HG02938 (cell line): ENCODE data around the gene ZDHHC20.
A peak's percentile ranks its signal among the peaks of the same experiment; 100 is the strongest.
"Not testable (repeated sequence)": the region's sequence is repeated elsewhere in the genome, so short reads cannot be mapped to it uniquely, and the experiment has no call there.

Experiments used
- ATAC-seq: cut with Tn5 transposase; IDR thresholded peaks from one replicate; pipeline ENCODE4 v1.9.1; 2021; ENCODE audit warnings: mild to moderate bottlenecking, moderate library complexity; ENCODE audit not compliant: unreplicated experiment

The ZDHHC20 gene

DNA sequence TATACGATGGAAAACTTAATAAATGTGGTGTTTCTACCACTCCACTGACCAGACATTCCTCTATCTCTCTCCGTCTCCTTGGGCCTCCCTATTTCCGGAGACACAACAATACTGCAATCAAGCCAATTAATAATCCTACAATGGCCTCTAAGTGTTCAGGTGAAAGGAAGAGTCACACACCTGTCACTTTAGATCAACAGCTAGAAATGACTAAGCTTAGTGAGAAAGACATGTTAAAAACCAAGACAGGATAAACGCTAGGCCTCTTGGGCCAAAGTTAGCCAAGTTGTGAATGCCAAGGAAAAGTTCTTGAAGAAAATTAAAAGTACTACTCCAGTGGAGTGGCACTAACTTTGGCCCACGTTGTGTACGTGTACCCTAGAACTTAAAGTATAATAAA is 22.5 kb downstream of the ZDHHC20 start:
- no peak for ATAC-seq

DNA sequence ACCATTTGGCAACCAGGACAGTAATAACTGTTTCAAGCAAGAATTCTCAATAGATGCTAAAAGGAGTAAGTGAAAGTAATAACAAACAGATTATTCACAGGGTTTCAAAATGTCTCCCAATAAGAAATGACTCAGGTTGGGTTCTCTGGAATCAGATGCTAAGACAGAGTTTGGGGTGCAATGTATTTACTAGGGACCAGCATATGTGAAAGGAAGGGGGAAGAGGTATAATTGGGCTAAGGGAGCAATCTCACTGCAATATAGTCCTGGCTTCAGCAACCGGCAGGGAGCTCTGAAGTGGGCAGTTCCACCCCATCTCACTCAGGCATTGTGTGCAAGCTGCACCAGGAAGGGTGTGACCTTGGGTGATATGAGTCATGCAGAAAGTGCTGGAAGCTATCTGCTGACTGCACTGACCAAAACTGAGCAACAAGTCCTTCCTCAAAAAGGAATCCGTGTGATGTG is 23.4 kb downstream of the ZDHHC20 start:
- ATAC-seq = peak; percentile 98

DNA sequence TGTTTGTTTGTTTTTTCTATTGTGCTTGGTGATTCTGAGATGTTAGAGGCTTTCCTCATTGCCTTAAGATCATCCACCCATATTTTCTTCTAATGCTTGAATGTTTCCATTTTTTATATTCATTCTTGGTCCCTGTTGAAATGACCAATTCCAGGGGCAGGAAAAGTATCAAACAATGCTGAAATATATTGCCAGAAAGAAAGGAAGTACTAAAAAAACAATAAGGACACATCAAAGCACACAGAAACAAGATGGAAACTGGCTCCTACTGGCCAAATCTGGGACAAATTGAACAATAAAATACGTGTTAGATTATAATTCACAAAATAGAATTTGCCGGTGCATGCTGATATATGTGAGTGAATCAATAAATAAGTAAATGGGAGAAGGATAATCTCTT is 23.9 kb downstream of the ZDHHC20 start:
- ATAC-seq = no peak

DNA sequence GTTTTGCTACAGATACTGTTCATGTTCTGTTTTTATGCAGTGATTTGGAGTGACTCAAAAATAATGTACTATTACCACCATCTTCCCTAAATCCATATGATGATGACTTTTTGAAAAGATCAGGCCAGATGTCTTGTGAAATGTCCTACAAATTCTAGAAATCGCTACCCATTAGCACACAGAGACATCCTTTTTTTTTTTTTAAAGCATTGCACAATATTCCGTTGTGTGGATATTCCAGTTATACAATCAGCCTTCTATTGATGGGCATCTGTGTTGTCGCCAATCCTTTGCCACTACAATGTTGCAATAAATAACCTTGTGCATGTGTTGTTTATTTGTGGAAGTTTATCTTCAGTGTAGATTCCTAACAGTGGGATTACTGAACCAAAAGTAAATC is 24.5 kb downstream of the ZDHHC20 start:
- ATAC-seq = no peak

DNA sequence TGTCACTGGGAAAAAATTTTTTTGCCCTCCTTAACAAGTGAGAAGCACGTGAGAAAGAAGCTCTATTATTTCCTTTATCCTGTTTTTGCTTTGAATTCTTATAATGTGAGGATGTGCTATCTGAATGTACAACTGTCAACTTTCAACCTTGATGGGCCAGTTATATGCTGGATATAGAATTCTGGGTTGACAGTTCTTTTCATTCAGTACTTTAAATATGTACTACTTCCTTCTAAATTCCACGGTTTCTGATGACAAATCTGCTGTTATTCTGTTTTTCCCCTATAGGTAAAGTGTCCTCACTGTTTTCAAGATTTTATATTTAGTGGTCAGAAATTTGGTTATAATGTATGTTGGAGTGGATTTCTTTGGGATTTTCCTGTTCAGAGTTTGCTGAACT is 29.9 kb downstream of the ZDHHC20 start:
- ATAC-seq = no peak

DNA sequence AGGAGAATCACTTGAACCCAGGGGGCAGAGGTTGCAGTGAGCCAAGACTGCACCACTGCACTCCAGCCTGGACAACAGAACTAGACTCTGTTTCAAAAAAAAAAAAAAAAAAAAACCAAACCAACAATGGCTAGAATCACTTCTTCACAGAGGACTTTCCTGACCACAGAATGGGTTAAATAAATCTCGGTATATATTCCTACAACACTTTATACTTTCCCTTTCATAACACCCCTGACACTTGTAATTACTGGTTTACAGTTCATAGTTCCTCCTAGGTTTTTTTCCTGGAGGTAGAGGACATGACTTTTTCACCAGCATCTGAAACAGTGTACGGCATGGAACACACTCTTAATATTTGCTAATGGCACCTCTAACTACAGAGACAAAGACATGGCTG is 31.4 kb downstream of the ZDHHC20 start:
- no peak for ATAC-seq

DNA sequence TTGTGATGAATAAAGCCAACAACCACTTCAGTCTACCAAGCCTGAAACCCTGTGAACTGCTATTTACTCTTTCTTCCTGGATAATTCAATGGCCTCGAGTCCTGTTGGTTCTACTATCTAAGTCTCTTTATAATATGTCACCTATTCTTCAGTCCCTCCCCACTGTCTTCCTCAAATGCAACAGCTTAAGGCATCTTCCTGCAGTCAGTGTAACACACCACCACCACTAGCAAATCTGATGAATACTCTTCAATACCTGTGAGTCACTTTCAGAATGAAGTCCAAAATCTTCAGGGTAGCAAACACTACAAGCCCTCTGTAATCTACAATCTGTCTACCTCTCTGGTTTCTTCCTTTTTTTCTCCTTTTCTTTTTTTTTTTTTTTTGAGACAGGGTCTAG is 32.9 kb downstream of the ZDHHC20 start:
- no peak for ATAC-seq

DNA sequence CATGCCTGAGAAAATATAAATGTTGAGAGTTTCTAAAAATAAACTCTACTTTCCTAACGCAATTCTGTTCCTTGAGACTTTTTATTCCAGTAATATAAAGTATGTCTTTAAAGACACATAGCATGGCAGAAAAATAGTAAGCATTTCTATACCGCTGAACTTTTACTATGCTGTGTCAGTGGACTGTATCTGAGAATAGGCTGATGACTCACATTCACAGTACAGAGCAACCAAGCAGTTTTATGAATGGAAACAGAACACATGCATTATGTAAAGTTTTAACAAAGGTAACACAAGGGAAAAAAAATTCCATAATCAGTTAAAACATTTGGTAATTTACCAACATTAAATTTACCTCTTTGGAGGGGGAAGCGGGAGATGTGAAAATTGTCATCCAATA is 38.4 kb downstream of the ZDHHC20 start:
- no peak for ATAC-seq

DNA sequence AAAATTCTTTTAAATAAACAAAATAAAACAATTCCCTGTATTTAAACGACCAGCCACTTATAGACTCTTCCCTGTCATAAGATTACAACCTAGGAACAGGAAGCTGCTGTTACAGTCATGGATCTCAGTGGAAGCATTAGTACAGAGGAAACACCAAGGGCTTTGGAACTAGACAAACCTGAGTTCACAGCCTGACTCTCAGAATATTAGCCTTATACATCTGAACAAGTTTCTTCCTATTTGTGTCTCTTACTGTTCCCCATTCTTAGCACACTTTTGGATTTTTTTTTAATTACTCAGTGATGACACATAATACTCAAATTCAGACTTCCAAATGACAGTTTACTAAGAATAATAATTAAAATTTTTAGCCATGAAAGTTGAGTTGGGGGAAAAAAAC is 46.1 kb downstream of the ZDHHC20 start:
- no peak for ATAC-seq

DNA sequence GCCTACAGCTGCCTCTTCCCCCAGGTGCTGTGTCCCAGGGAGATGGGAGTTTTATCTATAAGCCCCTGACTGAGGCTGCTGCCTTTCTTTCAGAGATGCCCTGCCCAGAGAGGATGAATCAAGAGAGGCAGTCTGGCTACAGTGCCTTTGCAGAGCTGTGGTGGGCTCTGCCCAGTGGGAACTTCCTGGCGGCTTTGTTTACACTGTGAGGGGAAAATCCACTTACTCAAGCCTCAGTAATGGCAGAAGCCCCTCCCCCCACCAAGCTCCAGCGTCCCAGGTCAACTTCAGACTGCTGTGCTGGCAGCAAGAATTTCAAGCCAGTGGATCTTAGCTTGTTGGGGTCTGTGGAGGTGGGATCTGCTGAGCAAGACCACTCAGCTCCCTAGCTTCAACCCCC is 48.6 kb downstream of the ZDHHC20 start:
- not testable (repeated sequence) for ATAC-seq

DNA sequence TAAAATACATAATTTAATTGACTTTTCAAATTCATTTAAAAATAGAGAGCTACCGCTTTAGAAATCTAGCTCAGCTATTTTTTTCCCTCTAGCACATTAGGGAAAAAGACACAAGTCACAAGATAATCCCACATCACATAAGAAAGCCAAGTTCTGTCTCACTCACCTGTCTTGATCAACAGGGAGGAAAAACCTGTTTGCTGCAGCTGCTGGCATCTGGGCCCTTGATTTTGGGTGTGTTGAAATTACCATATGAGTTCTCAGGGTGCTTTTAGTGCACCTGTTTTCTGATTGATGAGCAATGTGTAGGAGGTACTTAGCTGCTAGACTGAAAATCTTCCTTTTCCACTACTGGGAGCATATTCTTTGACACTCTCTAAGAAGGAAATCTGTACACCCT is 53.8 kb downstream of the ZDHHC20 start:
- no peak for ATAC-seq

DNA sequence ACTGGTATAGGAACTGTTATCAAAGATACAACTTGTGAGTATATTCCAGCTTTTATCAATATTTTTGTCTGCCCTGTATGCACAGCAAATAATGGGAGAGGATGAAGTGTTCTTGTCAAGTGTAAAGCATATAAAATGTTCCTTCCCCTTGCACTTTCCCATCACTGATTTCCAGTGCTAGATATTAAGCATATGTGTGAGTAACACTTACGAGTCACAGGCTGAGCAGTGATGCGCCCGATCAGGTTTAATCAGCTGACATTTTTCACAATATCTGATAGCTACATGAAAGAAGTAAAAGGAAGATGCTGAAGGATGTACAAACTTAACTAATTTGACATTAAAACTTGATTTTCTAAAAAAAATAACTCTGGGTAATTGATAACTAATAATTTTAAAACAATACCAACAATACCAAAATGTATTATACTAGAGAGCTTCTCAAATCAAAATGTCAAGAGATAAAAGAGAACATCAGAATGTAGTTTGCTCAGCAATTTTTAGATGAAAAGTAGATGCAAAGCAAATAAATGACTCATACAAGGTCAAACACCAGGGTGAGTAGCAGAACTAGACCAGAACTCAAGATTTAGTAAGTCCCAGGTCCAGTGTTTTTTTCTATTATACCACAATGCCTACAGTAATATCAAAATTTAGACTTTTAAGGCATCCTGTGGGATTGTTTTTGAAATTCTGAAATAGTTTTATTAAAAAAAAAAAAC is 56.4 kb downstream of the ZDHHC20 start:
- no peak for ATAC-seq

DNA sequence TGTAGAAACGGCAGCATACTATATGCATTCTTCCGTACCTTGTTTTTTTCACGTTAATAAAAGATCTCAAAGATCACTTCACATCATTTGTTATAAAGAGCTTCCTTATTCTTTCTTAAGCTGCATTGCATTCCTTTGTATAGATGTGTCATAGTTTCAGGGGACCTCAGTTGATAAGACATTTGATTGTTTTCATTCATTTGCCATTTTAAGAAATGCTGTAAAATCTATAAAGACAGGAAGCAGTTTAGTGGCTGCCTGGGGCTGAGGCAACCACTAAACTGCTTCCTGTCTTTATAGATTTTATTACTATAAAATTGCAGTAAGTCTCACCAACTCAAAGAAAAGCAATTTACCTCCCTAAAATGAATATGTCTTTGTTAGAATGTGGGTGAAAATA is 59.4 kb downstream of the ZDHHC20 start:
- ATAC-seq = no peak

DNA sequence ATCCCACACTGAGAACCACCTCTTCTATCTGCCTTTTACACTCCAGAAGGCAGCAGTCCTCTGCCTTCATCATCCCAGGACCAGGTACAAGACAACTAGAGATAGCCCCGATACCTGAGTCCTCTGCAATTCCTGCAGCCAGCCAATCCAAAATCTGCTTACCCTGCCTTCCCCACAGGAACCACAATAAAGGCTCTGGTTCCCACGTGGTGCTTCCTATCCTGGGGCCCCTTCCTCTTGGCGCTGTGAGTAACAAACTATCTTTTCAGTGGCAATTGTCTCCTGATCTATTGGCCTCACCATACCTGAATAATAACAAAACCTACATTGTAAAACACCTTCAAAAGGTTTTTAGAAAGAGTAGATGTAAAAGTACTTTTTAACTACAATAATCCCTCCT is 63.1 kb downstream of the ZDHHC20 start:
- no peak for ATAC-seq

DNA sequence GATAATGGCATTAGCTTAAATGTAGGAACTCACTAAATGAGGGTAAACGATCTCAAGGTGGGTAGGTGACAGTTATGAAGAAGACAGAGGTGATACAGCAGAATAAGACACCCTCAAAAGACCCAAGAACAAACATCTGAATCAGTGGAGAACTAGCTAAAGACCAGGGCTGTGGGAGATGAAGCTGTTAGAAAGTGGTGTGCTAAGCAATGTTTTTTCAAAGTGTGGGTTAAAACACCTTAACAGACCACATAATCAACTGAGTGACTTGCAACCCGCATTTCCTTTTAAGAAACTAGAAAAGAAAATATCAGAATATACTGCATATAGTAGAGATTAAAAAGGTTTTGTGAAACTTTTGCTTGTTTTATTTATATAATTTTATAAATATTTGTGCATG is 70.0 kb downstream of the ZDHHC20 start:
- ATAC-seq = no peak

DNA sequence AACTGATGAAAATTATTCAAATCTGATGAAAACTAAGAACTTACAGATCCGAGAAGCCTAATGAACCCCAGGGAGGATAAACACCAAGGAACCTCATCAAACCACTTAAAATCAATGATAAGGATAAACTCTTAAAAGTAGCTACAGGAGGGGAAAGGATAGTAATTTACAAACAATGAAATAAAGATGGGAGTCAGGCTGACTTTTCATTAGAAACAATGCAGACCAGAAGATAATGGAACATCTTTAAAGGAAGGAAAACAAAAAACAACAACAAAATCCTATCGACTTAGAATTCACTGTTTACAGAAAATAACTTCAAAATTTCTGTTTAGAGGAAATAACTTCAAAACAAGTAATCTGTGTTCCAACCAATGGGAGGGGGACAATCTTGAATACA is 73.4 kb downstream of the ZDHHC20 start:
- no peak for ATAC-seq

DNA sequence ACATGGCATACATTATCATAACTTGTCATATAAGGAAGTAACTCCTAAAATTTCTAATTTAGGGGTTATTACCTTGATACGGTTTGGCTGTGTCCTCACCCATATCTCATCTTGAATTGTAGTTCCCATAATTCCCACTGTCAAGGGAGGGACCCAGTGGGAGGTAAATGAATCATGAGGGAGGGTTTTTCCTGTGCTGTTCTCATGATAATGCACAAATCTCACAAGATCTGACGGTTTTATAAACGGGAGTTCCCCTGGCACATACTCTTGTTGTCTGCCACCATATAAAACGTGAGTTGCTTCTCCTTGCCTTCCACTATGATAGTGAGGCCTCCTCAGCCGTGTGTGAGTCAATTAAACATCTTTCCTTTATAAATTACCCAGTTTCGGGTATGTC is 76.0 kb downstream of the ZDHHC20 start:
- no peak for ATAC-seq

DNA sequence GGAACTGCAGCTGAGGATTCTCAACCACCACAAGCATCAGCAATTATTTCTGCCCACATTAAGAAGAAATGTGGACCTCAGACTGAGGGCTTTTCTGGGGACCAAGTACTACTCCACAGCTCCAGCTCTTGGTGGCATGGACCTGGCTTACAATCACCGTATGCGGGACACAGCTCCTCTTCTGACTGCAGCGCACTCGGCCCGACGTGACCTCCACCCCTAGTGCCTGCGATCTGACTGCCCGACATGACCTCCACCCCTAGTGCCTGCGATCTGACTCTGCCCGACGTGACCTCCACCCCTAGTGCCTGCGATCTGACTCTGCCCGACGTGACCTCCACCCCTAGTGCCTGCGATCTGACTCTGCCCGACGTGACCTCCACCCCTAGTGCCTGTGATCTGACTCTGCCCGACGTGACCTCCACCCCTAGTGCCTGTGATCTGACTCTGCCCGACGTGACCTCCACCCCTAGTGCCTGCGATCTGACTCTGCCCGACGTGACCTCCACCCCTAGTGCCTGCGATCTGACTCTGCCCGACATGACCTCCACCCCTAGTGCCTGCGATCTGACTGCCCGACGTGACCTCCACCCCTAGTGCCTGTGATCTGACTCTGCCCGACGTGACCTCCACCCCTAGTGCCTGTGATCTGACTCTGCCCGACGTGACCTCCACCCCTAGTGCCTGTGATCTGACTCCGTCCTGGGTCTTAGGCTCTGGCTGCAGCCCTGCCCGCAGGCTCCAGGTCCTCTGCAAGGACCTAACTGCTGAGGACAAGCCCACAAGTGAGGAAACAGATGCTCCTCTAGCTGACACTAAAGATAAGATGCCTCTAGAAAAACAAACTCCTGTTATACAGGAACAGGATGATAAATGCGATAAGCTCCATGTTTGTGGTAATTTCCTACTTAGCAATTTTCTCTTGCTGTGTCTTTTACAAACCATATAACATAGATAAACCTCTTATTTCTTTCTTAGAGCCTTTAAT is 81.8 kb downstream of the ZDHHC20 start:
- not testable (repeated sequence) for ATAC-seq

DNA sequence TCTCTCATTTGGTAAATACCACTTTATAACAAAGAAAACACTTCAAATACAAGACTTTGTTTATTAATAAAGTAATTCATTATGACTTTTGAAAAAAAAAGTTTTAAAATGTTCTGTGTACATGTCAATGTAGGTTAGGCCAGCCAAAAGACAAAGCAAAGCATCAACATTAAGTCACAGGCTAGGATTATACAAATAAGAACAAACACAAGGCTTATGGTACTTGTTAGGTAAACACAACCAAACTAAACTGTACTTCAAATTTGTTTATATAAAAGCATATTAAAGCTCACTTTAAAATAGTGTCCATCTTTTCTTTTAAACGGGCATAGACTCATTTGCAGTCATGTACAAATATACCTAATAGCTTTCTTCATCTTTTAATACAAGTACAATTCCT is 86.6 kb downstream of the ZDHHC20 start:
- no peak for ATAC-seq

DNA sequence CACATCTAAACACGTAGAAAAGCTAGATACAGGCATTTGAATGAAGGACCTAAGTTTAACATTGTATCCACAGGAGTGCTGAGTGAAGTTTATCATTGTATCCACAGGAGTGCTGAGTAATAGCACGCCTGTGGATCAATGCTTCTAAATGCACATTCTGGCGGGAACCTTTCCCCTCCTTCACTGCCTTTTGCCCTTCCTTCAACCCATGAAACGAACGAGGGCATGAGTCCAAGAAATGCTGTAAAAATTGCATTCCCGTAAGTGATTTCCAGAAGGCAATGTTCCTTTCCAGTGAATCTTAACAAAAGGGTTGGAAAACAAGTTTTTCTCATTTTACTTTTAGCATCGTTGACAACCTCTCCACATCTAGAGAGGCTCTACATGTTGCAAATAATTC is 88.1 kb downstream of the ZDHHC20 start:
- ATAC-seq = no peak

DNA sequence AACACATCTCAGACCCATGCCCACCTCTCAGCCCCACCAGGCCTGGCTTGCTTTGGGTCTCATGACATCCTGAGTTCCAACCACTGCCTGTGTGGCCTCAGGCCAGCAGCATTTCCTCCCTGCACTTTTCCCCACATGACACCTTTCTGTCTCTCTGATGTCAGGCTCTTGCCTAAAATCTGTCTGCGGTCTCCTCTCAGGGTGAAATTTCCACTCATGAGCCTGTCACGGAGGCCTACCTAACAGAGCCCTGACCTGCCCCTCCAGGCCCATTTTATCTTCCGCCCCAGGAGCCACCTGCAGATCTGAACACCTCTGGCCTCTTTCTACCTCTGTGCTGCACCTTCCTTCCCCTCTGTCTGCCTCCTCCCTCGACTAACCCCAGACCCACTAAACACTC is 93.5 kb downstream of the ZDHHC20 start:
- ATAC-seq = no peak

DNA sequence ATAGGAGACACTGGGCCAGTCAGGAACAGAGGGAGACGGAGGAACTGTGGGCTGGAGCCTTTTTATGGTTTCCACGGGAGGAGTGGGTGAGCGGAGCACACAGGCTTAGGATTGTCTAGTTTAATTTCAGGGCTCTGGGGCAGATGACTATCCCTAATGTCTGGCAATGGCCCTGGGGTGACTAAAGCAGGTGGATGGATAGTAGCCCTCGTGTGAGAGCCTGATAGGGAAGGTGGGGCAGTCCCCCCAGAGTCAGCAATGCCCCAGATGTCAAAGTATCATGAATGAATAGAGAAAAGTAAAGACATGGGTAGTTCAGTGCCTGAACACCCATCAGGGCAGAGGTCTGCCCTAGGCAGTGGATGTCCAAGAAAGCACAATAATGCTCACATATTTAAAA is 94.2 kb downstream of the ZDHHC20 start:
- ATAC-seq = no peak
